AG10803 (cell line): Measurements from ENCODE around the gene SPEM3.
A peak's percentile ranks its signal among the peaks of the same experiment; 100 is the strongest.
"Not testable (repeated sequence)": the region's sequence is repeated elsewhere in the genome, so short reads cannot be mapped to it uniquely, and the experiment has no call there.

Experiments
- DNase-seq: peaks from one replicate; pipeline ENCODE4 v3.0.0; 2010; ENCODE audit warnings: low read depth
- H3K4me3 ChIP-seq: 2 replicates; pipeline ENCODE4 v1.5.1; 2011; ENCODE audit warnings: mild to moderate bottlenecking, low read length, control low read depth
- TF ChIP-seq, protein P1 (sequence below): conservative IDR thresholded peaks from 2 replicates; pipeline ENCODE4 v1.5.1; 2011; ENCODE audit warnings: mild to moderate bottlenecking, low read length, control low read depth, inconsistent platforms

Gene SPEM3

GRCh38 chr17:7468804-7469389 is 40.2 kb downstream of the SPEM3 start:
- H3K4me3 ChIP-seq = no peak overlapping the region
- TF ChIP-seq, protein P1, sequence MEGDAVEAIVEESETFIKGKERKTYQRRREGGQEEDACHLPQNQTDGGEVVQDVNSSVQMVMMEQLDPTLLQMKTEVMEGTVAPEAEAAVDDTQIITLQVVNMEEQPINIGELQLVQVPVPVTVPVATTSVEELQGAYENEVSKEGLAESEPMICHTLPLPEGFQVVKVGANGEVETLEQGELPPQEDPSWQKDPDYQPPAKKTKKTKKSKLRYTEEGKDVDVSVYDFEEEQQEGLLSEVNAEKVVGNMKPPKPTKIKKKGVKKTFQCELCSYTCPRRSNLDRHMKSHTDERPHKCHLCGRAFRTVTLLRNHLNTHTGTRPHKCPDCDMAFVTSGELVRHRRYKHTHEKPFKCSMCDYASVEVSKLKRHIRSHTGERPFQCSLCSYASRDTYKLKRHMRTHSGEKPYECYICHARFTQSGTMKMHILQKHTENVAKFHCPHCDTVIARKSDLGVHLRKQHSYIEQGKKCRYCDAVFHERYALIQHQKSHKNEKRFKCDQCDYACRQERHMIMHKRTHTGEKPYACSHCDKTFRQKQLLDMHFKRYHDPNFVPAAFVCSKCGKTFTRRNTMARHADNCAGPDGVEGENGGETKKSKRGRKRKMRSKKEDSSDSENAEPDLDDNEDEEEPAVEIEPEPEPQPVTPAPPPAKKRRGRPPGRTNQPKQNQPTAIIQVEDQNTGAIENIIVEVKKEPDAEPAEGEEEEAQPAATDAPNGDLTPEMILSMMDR = no peak
- DNase-seq = no peak

- DNase-seq, H3K4me3 ChIP-seq: not testable (repeated sequence)
These were observed 41.2 kb downstream of the SPEM3 start for GRCh38 chr17:7469843-7470242.

- DNase-seq, H3K4me3 ChIP-seq: not testable (repeated sequence)
These were observed 41.9 kb downstream of the SPEM3 start for GRCh38 chr17:7470457-7470973.

GRCh38 chr17:7471729-7472128 is 43.1 kb downstream of the SPEM3 start:
- no peak for DNase-seq
- no peak overlapping the region for H3K4me3 ChIP-seq
- TF ChIP-seq, protein P1 = no peak

DNA sequence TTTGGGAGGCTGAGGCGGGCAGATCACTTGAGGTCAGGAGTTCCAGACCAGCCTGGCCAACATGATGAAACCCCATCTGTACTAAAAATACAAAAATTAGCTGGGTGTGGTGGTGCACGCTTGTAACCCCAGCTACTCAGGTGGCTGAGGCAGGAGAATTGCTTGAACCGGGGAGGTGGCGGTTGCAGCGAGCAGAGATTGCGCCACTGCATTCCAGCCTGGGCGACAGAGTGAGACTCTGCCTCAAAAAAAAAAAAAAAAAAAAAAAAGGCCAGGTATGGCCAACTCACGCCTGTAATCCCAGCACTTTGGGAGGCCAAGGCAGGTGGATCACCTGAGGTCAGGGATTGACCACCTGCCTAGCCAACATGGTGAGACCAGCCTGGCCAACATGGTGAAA is 46.1 kb downstream of the SPEM3 start:
- DNase-seq, H3K4me3 ChIP-seq: not testable (repeated sequence)

DNA sequence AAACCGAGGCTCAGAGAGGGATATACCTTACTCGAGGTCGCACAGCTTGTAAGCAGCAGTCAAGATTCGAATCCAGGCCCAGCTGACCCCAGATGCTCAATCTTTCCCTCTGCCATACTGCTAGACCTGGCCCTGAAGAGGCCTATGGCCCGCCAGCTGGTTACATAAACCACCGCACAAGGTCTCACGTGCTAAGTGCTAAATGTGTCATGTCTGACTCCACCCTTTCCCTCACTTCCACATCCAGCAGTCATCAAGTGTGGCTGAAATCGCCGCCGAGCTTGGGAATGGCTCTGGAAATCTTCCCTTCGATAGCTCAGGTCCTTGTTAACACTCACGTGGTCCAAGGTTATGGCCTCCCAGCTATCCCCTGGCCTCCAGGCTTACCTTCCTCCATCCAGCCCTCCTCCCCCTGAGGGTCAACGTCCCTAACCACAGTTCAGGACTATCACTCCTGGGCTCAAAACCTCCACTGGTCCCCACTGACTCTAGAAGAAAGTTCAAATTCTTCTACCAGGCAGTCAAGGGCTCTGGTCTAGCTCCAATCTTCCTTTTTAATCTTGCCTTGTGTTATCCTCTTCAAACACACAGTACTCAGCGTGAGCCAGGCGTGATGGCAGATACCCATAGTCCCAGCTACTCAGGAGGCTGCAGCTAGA is 47.2 kb downstream of the SPEM3 start:
- H3K4me3 ChIP-seq = peak overlapping the region; percentile 16
- TF ChIP-seq, protein P1 = no peak
- peak; percentile 83 for DNase-seq

DNA sequence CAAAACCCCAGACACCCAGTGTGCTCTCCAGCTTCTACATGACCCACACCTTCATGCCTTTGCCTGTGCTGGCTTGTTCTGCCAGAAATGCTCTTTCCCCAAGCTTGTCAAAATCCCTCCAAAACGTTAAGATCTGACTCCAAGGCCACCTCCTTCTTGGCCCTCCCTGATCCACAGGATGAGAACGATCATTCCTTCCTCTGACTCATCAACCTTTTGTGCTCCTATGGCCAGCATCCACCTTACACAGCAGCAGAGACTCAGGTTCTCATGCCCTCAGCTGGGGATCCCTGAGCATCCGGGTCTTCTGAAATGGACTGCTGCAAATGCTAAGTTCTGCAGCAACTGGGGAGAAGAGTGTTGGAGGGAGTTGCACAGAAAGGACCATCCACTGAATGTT is 47.8 kb downstream of the SPEM3 start:
- peak; percentile 39 for DNase-seq
- peak overlapping the region; percentile 68 for H3K4me3 ChIP-seq
- TF ChIP-seq, protein P1 = no peak

- H3K4me3 ChIP-seq = peak overlapping the region; percentile 68
- no peak for DNase-seq
- TF ChIP-seq, protein P1 = no peak
These were observed 48.3 kb downstream of the SPEM3 start for GRCh38 chr17:7476951-7477350.
